ENCODE results near the gene SPATA3. TPM values are rescaled to one million over a fixed set of nuclear protein-coding genes. Genes with fewer than 3 reads are reported as not detected.

The SPATA3 gene
- total and polyA plus RNA-seq, 2 of the 8 experiments (the other 6 are each of a cell fraction or from before 2014, with no cell fraction given): not detected

DNA sequence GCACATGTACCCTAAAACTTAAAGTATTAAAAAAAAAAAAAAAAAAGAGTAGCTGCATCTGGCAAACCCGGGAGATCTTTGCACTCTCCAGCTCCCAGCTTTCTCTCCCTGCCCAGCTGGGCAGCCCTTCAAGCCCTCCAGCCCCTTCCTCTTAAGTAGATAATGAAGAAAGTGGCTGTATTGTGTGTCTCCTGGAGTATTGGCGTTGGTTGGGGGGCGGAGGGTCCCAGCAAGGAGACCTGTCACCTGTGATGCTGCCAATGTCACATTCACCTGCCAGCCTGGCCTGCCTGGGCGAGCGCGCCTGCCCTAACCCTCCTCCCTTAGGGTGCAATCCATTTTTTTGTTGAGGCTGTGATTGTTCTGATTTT lies 43.4 kb downstream of the SPATA3 start (continued):
- TF ChIP-seq, protein P1, sequence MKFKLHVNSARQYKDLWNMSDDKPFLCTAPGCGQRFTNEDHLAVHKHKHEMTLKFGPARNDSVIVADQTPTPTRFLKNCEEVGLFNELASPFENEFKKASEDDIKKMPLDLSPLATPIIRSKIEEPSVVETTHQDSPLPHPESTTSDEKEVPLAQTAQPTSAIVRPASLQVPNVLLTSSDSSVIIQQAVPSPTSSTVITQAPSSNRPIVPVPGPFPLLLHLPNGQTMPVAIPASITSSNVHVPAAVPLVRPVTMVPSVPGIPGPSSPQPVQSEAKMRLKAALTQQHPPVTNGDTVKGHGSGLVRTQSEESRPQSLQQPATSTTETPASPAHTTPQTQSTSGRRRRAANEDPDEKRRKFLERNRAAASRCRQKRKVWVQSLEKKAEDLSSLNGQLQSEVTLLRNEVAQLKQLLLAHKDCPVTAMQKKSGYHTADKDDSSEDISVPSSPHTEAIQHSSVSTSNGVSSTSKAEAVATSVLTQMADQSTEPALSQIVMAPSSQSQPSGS (IDR thresholded peaks at IDR 0.05; ENCODE audit: low read length): no peak
- TF ChIP-seq GTF2F1 (IDR thresholded peaks at IDR 0.05; ENCODE audit: borderline replicate concordance, low read depth, low read length): no peak
